HG03469 (cell line): ENCODE measurements around the gene NOS1AP.
"Not testable (repeated sequence)": the region's sequence is repeated elsewhere in the genome, so short reads cannot be mapped to it uniquely, and the experiment has no call there.

Experiments used
- ATAC-seq: cut with Tn5 transposase; IDR thresholded peaks from one replicate; pipeline ENCODE4 v1.9.1; 2021; ENCODE audit warnings: mild to moderate bottlenecking, moderate library complexity, moderate number of reproducible peaks; ENCODE audit not compliant: unreplicated experiment

Gene NOS1AP

DNA sequence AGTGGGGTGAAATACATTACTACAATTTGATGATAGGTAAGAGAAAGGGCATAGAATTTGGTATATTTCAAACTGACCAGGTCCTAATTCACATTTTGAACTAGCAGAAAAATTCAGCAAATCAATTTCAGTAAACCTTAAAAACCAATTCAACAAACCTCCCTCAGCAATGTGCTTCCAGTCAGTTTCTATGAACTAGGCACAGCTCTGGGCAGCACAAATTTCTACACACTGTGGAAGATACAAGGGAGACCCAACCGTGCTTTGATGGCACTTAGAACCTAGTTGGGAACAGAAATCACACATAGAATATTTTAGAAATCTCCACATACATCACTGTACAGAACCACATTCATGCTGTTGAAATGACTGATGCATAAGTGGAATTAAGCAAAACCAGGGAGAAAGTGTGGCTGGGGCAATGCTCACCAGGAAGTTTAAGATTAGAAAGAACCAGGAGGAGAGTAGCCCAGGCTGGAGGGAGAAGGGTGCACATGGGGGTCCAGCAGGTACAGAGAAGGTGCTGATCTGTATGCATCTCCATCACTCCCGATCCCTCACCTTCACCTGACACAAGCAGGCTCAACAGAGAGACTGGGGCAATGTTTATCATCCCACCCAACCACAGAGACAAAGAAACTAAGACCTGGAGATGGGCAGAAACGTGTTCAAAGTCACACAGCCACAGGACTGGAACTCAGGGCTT, 326.9 kb downstream of the NOS1AP start:
- ATAC-seq = no peak

DNA sequence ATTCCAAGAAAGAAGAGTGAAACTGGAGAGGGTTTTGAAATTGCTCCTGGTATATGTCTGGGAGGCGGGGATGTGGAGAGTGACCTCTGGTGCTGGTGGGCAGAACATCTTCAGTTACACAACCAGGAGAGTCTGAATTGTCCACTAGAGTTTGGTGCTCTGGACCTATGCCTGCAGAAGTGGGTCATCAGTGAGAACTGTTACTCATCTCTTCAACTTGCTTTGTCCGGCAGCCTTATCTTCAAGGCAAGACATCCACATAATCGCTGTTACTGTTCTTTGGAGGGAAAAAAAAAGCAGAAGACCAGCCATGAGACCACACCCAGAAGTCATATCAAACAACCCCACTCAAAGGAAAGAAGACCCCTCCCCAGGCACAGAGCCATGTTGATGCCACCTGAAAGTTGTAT, 327.6 kb downstream of the NOS1AP start:
- ATAC-seq = no peak

DNA sequence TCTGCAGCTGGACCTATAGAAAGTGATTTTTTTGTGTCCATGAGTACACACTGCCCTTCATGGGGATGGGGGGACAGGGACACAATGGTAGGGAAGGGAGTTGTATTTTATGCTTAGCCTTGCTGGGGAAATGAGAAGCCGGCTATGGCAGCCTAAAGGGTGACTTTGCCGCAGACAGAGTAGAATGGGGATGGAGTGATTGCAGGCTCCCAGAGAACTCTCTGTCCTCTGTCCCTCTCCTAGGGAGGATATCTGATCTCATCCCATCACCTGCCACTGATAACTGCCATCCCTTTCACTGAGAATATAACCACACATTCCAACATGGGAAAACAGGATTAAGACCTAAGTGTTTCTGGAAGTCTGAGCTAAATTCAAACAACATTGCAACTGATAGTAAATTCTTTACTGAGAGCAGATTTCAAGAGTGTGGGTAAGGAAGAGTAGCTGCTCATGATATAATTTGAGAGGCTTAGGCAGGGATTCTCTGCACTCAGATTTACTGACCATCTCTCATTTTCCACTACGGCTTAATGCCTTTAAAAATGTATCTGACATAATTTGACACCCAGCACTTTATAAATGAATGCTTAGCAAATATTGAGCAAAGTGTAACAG, 328.6 kb downstream of the NOS1AP start:
- no peak for ATAC-seq

DNA sequence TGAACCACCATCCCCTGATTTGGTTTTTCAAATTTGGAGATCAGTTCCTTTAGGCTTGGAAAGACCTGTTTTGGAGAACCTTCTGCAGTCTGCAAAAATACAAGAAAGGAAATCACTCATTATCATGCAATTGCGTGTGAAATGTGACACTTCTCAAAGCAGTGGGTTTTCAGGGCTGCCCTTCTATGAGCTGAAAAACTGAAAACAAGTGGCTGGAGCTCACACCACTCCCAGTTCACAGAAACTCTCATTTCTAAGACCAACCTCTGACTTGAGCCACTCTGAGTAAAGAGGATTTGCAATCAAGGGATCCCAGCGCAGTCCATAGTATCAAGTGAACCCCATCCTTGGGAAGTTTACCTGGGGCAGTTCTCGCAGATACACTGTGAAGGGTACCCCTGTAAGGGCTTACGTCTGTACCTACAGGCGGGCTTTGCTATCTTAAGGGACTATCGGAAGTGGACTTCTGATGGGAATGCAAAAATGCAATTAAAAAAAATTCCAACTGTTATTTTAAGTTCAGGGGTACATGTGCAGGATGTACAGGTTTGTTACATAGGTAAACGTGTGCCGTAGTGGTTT, 329.6 kb downstream of the NOS1AP start:
- ATAC-seq = no peak

DNA sequence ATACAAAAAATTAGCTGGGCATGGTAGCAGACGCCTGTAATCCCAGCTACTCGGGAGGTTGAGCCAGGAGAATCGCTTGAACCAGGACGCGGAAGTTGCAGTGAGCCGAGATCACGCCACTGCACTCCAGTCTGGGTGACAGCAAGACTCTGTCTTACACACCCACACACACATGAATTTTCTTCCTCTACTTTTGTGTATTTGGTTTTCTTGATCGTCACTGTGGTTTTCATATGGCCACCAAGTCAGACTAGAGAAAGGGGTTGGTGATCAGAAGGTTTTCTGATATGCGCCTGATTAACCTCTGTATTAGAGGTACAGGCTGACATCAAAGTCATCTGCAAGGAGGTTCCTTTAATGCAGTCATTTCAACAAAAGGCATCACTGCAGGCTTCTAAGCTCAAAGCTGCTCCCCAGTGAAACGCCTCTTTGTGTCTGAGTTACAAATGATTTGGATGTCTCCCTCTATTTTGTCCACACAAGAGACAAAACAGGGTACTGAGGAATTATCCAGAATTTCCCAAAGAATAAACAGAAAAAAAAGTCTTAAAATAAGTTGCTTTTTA, 331.4 kb downstream of the NOS1AP start:
- ATAC-seq = no peak

DNA sequence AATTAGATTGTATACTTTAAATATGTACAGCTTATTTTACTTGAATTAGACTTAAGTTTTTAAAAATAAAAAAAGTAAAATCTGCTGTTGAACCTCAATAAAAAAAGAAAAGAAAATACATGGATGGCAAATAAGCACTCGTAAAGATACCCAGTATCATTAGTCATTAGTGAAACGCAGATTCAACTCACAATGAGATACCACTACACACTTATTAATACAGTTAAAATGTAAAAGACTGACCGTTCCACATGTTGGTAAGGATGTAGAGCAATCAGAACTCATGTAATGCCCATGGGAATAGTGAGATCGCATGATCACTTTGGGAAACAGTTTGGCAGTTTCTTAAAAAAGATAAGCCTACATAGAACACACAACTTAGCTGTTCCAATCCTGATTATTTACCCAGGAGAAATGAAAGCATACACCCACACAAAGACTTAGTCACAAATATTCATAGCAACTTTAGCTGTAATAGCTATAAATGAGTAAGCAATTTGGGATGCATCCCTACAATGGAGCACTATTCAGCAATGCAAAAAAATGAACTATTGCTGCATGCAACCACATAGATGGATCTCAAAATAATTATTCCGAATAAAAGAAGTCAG, 335.2 kb downstream of the NOS1AP start:
- ATAC-seq = no peak

DNA sequence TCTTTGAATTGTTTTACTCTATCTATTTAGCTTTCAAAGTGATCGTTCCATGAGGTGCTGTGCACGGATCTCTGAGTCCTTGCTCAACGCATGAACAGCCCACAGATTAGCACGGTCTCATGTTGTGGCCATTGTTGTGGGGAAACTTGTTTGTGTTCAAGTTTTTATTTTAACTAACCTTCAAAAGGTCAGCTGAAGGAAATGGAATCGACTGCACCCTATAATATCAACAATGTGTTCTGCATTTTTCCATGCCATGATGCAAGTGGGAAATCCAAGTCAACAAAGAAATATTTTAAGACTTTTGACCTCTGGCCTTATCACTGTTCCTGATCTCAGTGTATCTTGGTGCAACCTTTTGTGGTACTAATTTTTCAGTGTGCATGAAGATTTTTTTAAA, 336.3 kb downstream of the NOS1AP start:
- no peak for ATAC-seq

DNA sequence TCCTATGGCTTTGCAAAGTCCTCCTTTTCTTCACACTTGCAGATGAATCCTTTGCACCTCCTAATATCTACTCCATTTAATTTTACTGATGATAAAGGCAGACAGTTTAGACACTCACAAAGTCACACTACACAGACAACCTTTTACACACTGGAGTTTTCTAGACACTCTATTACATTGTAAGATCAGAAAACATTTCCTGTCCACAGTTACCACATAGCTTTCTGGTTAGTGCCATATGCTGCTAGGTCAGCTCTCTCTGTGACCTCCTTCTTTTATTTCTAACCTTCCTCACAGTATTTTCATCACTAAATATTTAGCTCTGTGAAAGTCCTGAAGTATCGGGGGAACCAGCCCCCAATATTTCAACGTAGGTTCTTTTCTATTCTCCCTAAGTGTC, 337.3 kb downstream of the NOS1AP start:
- no peak for ATAC-seq

DNA sequence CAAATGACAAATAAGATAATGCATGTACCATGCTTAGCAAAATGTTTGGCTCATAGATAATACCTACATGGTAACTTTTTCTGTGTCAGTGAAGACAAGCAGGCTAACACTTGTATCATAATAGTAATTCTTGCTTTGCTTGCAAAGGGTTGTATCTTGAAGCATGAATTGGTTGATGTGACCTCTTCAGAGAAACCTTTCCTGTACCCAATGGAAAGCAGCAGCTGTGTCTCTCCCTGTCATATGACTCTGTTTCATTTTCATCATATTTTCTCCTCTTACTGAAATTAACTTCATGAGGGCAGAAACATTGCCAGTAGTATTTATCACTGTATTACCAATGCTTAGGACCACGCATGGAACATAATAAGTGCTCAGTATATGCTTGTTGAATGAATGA, 338.0 kb downstream of the NOS1AP start:
- no peak for ATAC-seq

DNA sequence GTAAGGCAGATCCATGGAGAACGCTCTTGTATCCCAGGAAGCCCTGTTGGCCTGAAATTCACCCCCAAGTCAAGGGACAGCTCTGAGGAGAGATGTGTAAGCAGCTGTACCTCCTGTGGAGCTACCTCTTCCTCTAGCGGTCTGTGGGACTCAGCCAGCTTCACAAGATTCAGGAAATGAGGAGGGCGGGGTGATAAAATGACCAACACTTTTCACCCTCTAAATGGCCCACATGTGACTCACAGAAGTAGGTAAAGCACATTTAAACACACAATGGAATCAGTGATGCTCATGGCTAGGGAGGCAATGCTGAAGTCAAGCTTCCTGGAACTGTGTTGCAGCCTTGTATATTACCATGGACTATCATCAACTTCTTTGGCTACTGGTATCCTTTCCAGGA, 342.5 kb downstream of the NOS1AP start, which contains the start of gene SH2D1B:
TSS of gene SH2D1B (minus strand) at position 135 of the 400 bp plus-strand sequence. CDS start at position 15, 120 bp downstream.
- no peak for ATAC-seq

DNA sequence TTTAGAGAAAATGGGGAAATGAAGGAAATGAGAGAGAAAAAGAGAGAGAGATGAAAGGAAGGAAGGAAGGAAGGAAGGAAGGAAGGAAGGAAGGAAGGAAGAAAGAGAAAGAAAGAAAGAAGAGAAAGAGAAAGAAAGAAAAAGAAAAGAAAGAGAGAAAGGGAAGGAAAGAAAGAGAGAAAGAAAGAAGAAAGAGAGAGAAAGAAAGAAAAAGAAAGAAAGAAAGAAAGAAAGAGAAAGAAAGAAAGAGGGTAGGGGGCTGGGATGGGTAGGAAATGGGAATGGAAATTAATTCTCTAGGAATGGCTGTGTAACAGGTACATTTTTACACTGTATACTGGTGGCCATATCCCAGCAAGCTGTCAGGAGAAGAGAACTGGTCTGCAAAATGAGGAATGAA, 346.7 kb downstream of the NOS1AP start:
- no peak for ATAC-seq

DNA sequence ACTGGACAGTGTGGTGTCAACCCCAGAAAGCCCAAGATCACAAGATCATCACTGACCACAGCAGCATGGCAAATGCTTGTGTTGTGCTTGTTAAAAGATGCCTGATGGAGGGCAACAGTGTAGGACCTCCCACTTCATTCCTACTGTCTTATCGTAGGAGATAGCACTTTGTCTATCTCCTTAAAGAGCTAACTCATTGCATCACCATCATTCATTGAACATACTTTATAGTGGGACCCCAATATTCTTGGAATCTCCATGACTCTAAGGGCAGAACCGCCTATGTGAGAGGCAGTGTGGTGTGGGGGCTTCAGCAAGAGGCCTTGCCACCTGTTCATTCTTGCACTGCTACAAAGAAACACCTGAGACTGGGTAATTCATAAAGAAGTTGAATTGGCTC, 347.4 kb downstream of the NOS1AP start:
- no peak for ATAC-seq

DNA sequence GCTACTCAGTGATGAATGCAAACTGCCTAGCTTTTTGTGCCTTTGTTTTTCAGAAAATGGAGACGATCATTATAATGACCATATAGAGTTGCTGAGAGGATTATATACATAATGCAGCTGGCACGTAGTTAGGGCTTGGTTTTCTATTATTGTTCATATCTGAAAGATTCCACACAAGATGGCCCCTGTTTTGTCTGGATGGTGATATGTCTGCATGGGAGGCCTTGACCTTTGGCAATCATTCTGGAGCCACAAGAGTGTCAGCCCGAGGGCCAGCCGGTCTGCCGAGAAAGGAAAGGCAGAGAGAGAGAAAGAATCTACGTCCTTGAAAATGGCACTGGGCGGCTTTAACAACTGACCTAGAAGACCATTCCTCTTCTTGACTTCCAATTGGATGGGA, 348.2 kb downstream of the NOS1AP start:
- no peak for ATAC-seq

DNA sequence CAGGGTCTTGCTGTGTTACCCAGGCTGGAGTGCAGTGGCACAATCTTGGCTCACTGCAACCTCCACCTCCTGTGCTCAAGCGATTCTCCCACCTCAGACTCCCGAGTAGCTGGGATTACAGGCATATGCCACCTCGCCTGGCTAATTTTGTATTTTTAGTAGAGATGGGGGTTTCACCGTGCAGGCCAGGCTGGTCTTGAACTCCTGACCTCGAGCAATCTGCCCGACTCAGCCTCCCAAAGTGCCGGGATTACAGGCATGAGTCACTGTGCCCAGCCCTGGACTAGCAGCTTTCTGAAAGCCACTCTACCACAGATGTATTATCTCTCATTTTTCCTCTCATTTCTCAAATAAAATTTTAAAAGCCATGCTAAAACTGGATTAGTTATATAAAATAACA, 349.1 kb downstream of the NOS1AP start:
- ATAC-seq = not testable (repeated sequence)

DNA sequence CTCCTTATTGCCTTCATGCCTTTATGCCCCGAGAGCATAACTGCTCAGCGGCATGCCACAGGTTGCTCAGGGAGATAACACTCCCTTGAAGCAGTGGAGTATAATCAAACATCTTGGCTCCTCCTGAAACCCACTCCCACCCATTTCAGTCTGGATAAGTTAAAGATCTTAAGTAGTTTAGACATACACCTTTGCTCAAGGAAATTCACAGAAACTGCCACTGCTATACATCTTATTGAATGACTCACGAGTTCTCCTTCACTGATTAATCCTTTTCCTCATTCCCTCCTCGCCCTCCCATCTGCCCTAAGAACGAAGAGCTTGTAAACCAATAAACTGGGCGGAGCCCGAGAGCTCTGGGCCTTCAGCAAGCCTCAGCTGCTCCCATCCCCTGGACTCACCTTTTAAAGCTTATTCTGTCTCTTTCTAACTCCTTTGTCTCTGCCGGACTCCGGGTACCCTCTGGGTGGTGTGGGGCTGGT, 350.0 kb downstream of the NOS1AP start:
- ATAC-seq = not testable (repeated sequence)
